ENCODE measurements around the gene NDUFS7.
A peak's percentile ranks its signal among the peaks of the same experiment; 100 is the strongest.

NDUFS7 gene

DNA sequence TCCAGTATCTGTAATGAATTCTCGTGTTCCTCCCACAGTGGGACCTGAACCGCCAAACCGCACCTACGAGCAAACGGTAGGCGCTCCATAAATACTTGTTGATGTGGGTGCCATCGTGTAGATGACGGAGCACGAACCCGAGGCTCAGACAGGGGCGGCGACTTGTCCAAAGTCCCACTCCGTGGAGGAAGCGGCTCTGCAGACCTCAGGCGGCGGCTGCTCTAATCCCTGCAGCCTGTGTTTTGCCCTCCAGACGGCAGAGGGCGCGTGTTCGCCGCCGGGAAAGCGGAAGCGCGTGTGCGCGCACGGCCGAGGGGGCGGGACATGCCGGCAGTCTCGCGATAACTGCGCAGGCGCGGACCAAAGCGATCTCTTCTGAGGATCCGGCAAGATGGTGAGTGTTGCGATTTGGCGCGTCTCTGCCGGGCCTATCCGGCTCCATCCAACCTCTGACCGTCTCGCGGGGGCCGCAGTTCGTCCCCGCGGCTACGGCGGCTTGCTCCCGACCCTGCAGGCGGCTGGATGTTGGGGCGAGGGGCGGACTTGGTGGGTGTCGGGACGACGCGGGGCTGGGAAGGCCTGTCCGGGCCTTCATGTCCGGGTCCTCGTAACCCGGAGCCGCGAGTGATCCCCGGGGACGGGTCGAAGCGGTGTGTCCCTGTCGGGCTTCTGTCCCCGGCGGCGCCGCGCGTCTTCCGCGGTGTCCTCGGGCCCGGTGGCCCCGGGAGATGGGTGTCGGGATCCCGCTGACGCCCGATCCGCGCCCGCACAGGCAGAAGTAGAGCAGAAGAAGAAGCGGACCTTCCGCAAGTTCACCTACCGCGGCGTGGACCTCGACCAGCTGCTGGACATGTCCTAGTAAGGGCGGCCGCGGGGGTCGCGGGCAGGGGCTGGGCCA, 54.6 kb downstream of the NDUFS7 start, which contains the start of gene RPS15:
TSS of gene RPS15 (plus strand) at position 362 of the 898 bp plus-strand sequence. CDS start at position 392, 30 bp downstream.
- DNase-seq, result peak; percentile 97 to 99
- TF ChIP-seq GATA1 (IDR thresholded peaks at IDR 0.05; ENCODE audit: low read depth, low read length), result no peak
- peak; percentile 97 for TF ChIP-seq POLR2A (IDR thresholded peaks at IDR 0.05; ENCODE audit: low read length)

DNA sequence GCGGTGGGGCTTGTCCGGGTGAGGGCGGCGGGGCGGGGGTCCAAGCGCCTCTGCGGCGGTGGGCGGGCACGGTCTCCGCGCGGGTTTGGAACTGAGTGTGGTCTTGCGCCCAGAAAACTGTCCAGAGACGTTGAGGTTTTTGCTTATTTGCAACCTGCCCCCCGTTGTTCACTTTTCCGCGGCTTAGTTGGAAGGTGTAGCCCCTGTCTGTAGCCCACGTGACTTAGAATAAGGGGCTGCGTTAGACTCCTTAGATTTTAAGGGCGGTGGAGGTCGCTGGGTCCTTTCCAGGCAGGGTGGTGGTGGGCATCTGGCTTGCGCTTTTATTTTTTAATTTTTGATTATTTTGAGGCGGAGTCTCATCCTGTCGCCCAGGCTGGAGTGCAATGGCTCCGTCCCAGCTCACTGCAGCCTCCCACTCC, 55.2 kb downstream of the NDUFS7 start:
- DNase-seq, result no peak
- TF ChIP-seq GATA1 (IDR thresholded peaks at IDR 0.05; ENCODE audit: low read depth, low read length) (no peak), POLR2A (IDR thresholded peaks at IDR 0.05; ENCODE audit: low read length) (no peak)

DNA sequence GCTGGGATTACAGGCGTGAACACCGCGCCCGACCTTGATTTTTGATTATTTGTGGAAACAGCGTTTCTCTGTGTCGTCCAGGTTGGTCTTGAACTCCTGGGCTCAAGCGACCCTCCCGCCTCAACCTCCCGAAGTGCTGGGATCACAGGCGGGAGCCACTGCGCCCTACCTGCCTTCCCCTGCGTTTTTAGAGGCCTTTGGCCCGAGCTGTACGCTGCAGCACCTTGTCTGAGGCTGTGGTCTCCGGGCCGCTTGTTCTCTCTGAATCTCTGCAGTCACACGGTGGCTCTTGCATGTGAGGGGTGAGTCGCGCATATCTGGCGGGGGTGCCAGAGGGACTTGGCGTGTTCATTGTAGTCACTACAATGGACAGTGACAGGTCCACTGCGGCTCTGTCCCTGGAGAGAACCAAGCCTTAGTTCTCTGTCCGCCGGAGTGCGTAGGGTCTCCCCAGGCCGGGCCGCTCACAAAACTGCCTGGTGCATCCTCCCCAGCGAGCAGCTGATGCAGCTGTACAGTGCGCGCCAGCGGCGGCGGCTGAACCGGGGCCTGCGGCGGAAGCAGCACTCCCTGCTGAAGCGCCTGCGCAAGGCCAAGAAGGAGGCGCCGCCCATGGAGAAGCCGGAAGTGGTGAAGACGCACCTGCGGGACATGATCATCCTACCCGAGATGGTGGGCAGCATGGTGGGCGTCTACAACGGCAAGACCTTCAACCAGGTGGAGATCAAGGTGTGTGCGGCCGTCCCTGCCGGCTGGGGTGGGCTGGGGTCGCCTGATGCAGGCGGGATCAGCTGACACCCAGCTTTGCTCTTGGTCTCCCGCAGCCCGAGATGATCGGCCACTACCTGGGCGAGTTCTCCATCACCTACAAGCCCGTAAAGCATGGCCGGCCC, 56.1 kb downstream of the NDUFS7 start:
- peak in 1 of 2 experiments; percentile 29 for DNase-seq

DNA sequence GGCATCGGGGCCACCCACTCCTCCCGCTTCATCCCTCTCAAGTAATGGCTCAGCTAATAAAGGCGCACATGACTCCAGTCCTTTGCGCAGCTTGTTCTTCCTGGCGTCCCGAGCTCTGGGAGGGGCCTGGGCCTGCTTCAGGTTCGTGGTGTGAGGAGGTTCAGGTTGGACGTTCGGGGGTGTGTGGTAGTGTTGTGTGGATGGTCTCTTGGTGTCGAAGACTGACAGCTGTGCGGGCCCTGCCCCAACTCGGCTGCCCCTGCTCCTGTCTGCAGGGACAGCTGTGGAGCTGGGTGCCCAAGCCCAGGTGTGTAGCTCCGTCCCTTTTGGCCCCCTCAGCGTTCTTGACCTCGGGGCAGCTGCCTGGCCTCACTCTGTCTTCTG, 56.7 kb downstream of the NDUFS7 start:
- no peak for DNase-seq
- no peak for TF ChIP-seq POLR2A (IDR thresholded peaks at IDR 0.05; ENCODE audit: low read length)
- no peak for TF ChIP-seq GATA1 (IDR thresholded peaks at IDR 0.05; ENCODE audit: low read depth, low read length)

DNA sequence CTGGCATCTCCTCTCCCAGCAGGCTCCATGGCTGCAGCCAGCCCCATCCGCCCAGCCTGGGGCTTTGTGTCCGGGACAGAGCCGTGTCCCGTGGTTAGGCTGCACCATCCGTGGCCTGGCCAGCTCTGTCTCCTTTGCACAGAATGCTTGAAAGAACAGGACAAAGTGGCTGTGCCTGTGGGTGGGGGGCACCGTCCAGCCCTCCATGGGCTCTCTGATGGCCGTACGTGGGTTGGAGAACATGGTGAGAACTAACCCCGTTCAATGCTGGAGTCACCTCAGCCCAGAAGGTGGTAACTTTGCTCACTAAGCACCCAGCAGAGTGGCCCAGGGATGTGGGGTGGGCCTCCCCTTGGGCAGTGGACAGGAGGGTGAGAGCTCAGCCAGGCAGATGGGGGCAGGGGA, 57.3 kb downstream of the NDUFS7 start:
- no peak for DNase-seq
- no peak for TF ChIP-seq GATA1 (IDR thresholded peaks at IDR 0.05; ENCODE audit: low read depth, low read length)
- TF ChIP-seq POLR2A (IDR thresholded peaks at IDR 0.05; ENCODE audit: low read length), result no peak

DNA sequence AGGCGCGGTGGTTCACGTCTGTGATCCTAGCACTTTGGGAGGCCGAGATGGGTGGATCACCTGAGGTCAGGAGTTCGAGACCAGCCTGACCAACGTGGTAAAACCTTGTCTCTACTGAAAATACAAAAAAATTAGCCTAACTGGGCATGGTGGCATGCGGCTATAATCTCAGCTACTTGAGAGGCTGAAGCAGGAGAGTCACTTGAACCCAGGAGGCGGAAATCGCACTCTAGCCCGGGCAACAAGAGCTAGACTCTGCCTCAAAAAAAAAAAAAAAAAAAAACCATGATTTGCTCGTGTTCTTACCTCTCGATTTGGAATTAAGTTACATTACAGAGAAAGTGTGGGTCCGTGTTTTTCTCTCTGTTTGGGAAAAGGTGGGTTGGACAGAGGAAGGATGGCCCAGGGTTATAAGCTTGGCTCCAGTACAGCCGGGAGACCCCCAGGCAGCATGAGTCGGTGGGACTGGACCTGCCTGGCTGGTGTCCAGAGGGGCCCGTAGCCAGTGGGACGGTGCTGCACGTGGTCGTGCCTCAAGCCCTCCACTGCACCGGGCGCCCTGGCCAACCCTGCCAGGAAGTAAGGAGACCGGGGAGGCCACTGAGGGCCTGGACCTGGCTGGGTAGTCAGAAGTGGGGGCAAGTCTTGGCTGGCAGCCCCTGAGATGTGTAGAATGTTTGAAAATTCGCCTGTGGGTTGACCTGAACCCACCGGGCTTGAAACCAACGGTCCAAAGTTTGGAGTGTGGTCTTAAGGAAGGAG, 58.2 kb downstream of the NDUFS7 start:
- no peak for DNase-seq
- no peak for TF ChIP-seq POLR2A (IDR thresholded peaks at IDR 0.05; ENCODE audit: low read length)
- no peak for TF ChIP-seq GATA1 (IDR thresholded peaks at IDR 0.05; ENCODE audit: low read depth, low read length)

All from erythroblast (primary cell).